DND-41 (cell line): ENCODE measurements around the gene TMIE.

Experiments
- ATAC-seq: fragments of 200-7000 bp; cut with Tn5 transposase; 3 replicates; pipeline ENCODE4 v1.9.1; 2021; ENCODE audit warnings: low read depth; ENCODE audit not compliant: insufficient read depth
- DNase-seq: peaks from one replicate; pipeline ENCODE4 v3.0.0-alpha.2; 2020
- H2AFZ ChIP-seq: 2 replicates; pipeline ENCODE4 v1.6.0; 2012; ENCODE audit warnings: low read depth, low read length
- H3K27ac ChIP-seq: 2 replicates; pipeline ENCODE4 v1.5.1; 2012; ENCODE audit warnings: low read length, inconsistent platforms
- H3K27me3 ChIP-seq: fragments of 200-600 bp; sonication (generic); 2 replicates; pipeline ENCODE4 v1.6.0; 2012; ENCODE audit warnings: low read length, mild to moderate bottlenecking, inconsistent platforms; ENCODE audit not compliant: insufficient read depth, poor library complexity
- H3K36me3 ChIP-seq: 2 replicates; pipeline ENCODE4 v1.5.1; 2012; ENCODE audit warnings: low read length, inconsistent platforms; ENCODE audit not compliant: insufficient read depth
- H3K4me1 ChIP-seq: 2 replicates; pipeline ENCODE4 v1.5.1; 2012; ENCODE audit warnings: mild to moderate bottlenecking, low read length; ENCODE audit not compliant: insufficient read depth
- H3K4me2 ChIP-seq: 2 replicates; pipeline ENCODE4 v1.6.0; 2012; ENCODE audit warnings: mild to moderate bottlenecking, moderate library complexity, low read length, inconsistent platforms; ENCODE audit not compliant: insufficient read depth
- H3K4me3 ChIP-seq, 2 experiments: fragments of 200-600 bp in 1 of 2; shearing (Covaris generic) in 1 of 2; 2 replicates each; pipeline ENCODE4 v1.5.1; 2012 to 2016; ENCODE audit warnings: inconsistent platforms in 2 of 2, low read length in 2 of 2, mild to moderate bottlenecking in 2 of 2, low read depth in 1 of 2, moderate library complexity in 1 of 2
- H3K79me2 ChIP-seq: 2 replicates; pipeline ENCODE4 v1.6.0; 2012; ENCODE audit warnings: low read length, inconsistent platforms; ENCODE audit not compliant: insufficient read depth
- H3K9ac ChIP-seq: 2 replicates; pipeline ENCODE4 v1.6.0; 2012; ENCODE audit warnings: low read depth, mild to moderate bottlenecking, inconsistent platforms, low read length, moderate library complexity
- H3K9me3 ChIP-seq: 2 replicates; pipeline ENCODE4 v1.5.1; 2012; ENCODE audit warnings: low read length, moderate library complexity, mild to moderate bottlenecking, inconsistent platforms; ENCODE audit not compliant: insufficient read depth, severe bottlenecking
- H4K20me1 ChIP-seq: 2 replicates; pipeline ENCODE4 v1.6.0; 2012; ENCODE audit warnings: low read length; ENCODE audit not compliant: insufficient read depth
- EZH2 ChIP-seq: IDR thresholded peaks from 3 replicates; pipeline ENCODE4 v1.6.1; 2012; ENCODE audit warnings: borderline replicate concordance, low read depth, mild to moderate bottlenecking, moderate library complexity, low read length, inconsistent platforms; ENCODE audit not compliant: severe bottlenecking
- TF ChIP-seq, protein P1 (sequence below): IDR thresholded peaks from 2 replicates; pipeline ENCODE4 v1.5.1; 2012; ENCODE audit warnings: borderline replicate concordance, low read length, moderate library complexity, mild to moderate bottlenecking; ENCODE audit not compliant: poor library complexity, severe bottlenecking; ENCODE audit errors: extremely low read depth

Gene TMIE

GRCh38 chr3:46731795-46732194, 30.6 kb downstream of the TMIE start:
- Histone ChIP-seq H3K36me3 (no peaks in the 10 kb centered on the region), H3K4me1 (no peaks in the 10 kb centered on the region), H2AFZ (no peak overlapping the region), H3K79me2 (no peaks in the 10 kb centered on the region), H3K9ac (no peak overlapping the region), H3K4me2 (no peak overlapping the region), H3K9me3 (no peaks in the 10 kb centered on the region), H3K27me3 (peaks cover 5% of the 10 kb centered on the region), H3K4me3 (no peak overlapping the region), H3K27ac (no peak overlapping the region), H4K20me1 (no peaks in the 10 kb centered on the region)
- no peak for DNase-seq
- TF ChIP-seq EZH2 = no peak
- TF ChIP-seq, protein P1, sequence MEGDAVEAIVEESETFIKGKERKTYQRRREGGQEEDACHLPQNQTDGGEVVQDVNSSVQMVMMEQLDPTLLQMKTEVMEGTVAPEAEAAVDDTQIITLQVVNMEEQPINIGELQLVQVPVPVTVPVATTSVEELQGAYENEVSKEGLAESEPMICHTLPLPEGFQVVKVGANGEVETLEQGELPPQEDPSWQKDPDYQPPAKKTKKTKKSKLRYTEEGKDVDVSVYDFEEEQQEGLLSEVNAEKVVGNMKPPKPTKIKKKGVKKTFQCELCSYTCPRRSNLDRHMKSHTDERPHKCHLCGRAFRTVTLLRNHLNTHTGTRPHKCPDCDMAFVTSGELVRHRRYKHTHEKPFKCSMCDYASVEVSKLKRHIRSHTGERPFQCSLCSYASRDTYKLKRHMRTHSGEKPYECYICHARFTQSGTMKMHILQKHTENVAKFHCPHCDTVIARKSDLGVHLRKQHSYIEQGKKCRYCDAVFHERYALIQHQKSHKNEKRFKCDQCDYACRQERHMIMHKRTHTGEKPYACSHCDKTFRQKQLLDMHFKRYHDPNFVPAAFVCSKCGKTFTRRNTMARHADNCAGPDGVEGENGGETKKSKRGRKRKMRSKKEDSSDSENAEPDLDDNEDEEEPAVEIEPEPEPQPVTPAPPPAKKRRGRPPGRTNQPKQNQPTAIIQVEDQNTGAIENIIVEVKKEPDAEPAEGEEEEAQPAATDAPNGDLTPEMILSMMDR = no peak
- no peak for ATAC-seq

DNA sequence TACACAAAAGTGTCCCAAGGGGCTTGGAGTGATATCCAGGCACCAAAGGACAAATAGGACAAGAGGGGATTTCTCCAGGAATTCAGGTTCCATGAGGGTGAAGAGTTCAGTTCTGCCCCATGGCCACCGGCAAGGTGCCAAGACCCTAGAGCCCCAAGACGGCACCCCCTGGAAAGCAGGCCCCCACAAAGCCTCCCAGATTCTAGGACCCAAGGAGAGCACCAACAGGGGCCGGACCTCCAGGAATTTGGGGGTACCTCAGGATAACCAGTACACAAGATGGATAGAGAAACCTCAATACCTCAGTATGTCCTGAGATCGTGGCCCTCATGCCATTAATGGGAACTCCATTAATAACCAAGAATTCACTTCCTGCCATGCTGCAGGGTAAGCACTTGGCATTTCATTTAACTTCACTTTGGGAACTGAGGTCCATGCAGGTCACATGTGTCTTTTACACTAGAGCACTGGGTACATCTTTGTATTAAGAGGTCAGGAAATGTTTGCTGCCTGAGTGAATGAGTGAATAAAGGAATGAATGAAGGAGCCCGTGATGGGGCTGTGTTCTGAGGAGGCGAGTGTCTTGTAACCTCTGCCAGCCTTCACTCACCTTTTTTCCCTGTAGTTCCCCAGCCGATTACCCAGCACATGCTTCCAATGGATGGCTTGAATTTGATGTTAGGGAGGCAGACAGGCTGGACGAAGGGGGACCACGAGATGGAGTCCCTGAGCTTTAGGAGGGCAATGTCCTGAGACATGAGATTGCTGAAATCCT, 32.0 kb downstream of the TMIE start:
- H3K27ac ChIP-seq = no peak overlapping the region

DNA sequence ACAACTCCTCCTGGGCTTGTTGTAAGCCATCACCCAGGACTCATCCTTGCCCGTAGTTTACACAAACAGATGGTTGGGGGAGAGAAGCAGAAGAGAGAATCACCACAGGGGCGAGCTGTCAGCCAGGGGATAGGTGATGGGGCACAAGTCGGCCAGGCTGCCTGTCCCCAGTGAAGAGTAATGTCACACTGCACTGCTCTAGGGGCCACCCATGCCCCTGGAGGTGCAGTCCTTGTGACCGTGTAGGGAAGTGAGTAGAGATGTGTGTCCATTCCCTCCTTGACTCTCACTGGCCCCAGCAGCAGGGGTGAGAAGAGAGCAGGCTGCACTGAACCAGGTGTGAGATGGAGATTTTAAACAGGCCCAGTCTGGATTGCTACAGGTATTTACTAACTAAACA, 33.6 kb downstream of the TMIE start:
- H3K4me2 ChIP-seq = no peak overlapping the region
- no peak overlapping the region for H3K4me3 ChIP-seq
- ATAC-seq = no peak
- H3K4me1 ChIP-seq = no peaks in the 10 kb centered on the region
- H3K9ac ChIP-seq = no peak overlapping the region
- H3K79me2 ChIP-seq = no peaks in the 10 kb centered on the region
- H4K20me1 ChIP-seq = no peaks in the 10 kb centered on the region
- no peaks in the 10 kb centered on the region for H3K27me3 ChIP-seq
- no peak for DNase-seq
- TF ChIP-seq EZH2 = no peak
- TF ChIP-seq, protein P1 = no peak
- no peak overlapping the region for H2AFZ ChIP-seq
- H3K27ac ChIP-seq = no peak overlapping the region
- H3K36me3 ChIP-seq = no peaks in the 10 kb centered on the region
- no peaks in the 10 kb centered on the region for H3K9me3 ChIP-seq

More for the DNA sequence above, 32.0 kb downstream of the TMIE start:
- no peaks in the 10 kb centered on the region for H3K36me3 ChIP-seq
- DNase-seq (no peak), ATAC-seq (no peak)
- no peak for TF ChIP-seq EZH2
- TF ChIP-seq, protein P1 = no peak
- no peak overlapping the region for H3K4me3 ChIP-seq
- H4K20me1 ChIP-seq = no peaks in the 10 kb centered on the region
- H3K4me2 ChIP-seq = no peak overlapping the region
- peaks cover 5% of the 10 kb centered on the region for H3K27me3 ChIP-seq
- H3K9me3 ChIP-seq = no peaks in the 10 kb centered on the region
- no peaks in the 10 kb centered on the region for H3K79me2 ChIP-seq
- no peak overlapping the region for H2AFZ ChIP-seq
- no peak overlapping the region for H3K9ac ChIP-seq
- H3K4me1 ChIP-seq = no peaks in the 10 kb centered on the region
